IPS DF 19.7 (cell line): ENCODE measurements around the gene DAAM2.

Source experiments
- DNase-seq: peaks from one replicate; pipeline ENCODE4 v3.0.0-alpha.2; 2013; ENCODE audit warnings: low read depth, low spot score

DAAM2 gene

GRCh38 chr6:39847221-39847620 is 55.0 kb downstream of the DAAM2 start:
- no peak for DNase-seq

- DNase-seq, result no peak
These were observed 56.0 kb downstream of the DAAM2 start for GRCh38 chr6:39848171-39848570.

GRCh38 chr6:39849228-39849627 is 57.1 kb downstream of the DAAM2 start:
- DNase-seq, result no peak

- no peak for DNase-seq
These were observed 57.6 kb downstream of the DAAM2 start for GRCh38 chr6:39849764-39850163.

- no peak for DNase-seq
These were observed 58.6 kb downstream of the DAAM2 start for GRCh38 chr6:39850736-39851297.

GRCh38 chr6:39851331-39851730 is 59.2 kb downstream of the DAAM2 start:
- no peak for DNase-seq

GRCh38 chr6:39852324-39852723 is 60.1 kb downstream of the DAAM2 start:
- no peak for DNase-seq

GRCh38 chr6:39853604-39854003 is 61.4 kb downstream of the DAAM2 start:
- no peak for DNase-seq

GRCh38 chr6:39855356-39855995 is 63.3 kb downstream of the DAAM2 start:
- no peak for DNase-seq

- DNase-seq, result no peak
These were observed 66.8 kb downstream of the DAAM2 start for GRCh38 chr6:39859025-39859424.

GRCh38 chr6:39861663-39862062 is 69.5 kb downstream of the DAAM2 start:
- no peak for DNase-seq

GRCh38 chr6:39865011-39865888 is 73.1 kb downstream of the DAAM2 start:
- DNase-seq, result peak; percentile 45

- no peak for DNase-seq
These were observed 75.4 kb downstream of the DAAM2 start for GRCh38 chr6:39867592-39867991.

- no peak for DNase-seq
These were observed 78.8 kb downstream of the DAAM2 start for GRCh38 chr6:39870950-39871349.

- no peak for DNase-seq
These were observed 81.3 kb downstream of the DAAM2 start for GRCh38 chr6:39873439-39873838.

GRCh38 chr6:39876111-39876510 is 83.9 kb downstream of the DAAM2 start:
- no peak for DNase-seq

- DNase-seq, result no peak
These were observed 84.7 kb downstream of the DAAM2 start for GRCh38 chr6:39876826-39877225.

GRCh38 chr6:39879535-39879934 is 87.4 kb downstream of the DAAM2 start:
- no peak for DNase-seq

- DNase-seq, result no peak
These were observed 88.4 kb downstream of the DAAM2 start for GRCh38 chr6:39880594-39880993.

GRCh38 chr6:39881851-39882530 is 89.8 kb downstream of the DAAM2 start:
- no peak for DNase-seq

GRCh38 chr6:39882531-39882899 is 90.3 kb downstream of the DAAM2 start:
- DNase-seq, result no peak

GRCh38 chr6:39884696-39885095 is 92.5 kb downstream of the DAAM2 start:
- DNase-seq, result no peak
